Keratinocyte (primary cell): Measurements from ENCODE around the gene SORBS2.

ENCODE experiments used
- EZH2 ChIP-seq: IDR thresholded peaks from one replicate; pipeline ENCODE4 v1.6.1; 2012; ENCODE audit warnings: inconsistent platforms, mild to moderate bottlenecking, low read length, moderate library complexity
- TF ChIP-seq, protein P1 (sequence below), 3 experiments: IDR thresholded peaks in 1 of 3; conservative IDR thresholded peaks in 1 of 3; optimal IDR thresholded peaks in 1 of 3; 2 replicates in 2 of 3; 3 replicates in 1 of 3; pipeline versions ENCODE3 to v1.5.1; 2011; ENCODE audit warnings: low read length in 3 of 3, mild to moderate bottlenecking in 3 of 3, moderate library complexity in 2 of 3, control low read depth in 1 of 3, inconsistent platforms in 1 of 3; ENCODE audit not compliant: insufficient read depth in 2 of 3; ENCODE audit errors: extremely low read depth in 1 of 3

DNA sequence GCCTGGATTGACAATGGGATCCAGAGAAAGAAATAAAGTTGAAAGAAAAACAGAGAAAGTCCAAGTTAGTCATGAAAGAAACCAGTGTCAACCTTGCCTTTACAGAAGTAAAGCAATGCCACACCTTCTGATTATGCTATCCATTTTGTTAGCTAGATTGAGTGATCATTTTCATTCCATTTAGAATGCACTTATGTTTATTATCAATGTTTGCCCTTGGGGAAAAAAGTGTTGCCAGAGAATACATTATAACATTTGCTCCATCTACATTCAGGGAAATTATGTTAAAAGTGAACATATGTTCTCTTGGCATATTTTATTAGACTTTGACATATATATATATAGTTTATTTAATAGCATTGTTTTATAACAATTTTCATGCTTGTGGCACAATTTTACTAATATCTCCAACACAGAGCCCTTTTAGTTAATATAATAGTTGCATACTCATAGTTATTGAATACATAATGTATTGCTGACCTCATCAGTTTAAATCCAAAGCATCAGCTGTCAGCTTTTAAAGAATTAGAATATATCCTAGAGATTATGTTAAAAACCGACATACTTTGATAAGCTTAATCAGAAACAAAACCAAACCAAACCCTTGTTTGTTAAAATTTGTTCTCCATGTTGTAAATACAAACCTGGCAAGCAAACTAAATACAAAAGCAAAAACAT lies 134.2 kb downstream of the SORBS2 start:
- TF ChIP-seq, protein P1, sequence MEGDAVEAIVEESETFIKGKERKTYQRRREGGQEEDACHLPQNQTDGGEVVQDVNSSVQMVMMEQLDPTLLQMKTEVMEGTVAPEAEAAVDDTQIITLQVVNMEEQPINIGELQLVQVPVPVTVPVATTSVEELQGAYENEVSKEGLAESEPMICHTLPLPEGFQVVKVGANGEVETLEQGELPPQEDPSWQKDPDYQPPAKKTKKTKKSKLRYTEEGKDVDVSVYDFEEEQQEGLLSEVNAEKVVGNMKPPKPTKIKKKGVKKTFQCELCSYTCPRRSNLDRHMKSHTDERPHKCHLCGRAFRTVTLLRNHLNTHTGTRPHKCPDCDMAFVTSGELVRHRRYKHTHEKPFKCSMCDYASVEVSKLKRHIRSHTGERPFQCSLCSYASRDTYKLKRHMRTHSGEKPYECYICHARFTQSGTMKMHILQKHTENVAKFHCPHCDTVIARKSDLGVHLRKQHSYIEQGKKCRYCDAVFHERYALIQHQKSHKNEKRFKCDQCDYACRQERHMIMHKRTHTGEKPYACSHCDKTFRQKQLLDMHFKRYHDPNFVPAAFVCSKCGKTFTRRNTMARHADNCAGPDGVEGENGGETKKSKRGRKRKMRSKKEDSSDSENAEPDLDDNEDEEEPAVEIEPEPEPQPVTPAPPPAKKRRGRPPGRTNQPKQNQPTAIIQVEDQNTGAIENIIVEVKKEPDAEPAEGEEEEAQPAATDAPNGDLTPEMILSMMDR (optimal IDR thresholded peaks at IDR 0.05 in 1 of 3, IDR thresholded peaks at IDR 0.05 in 1 of 3, conservative IDR thresholded peaks at IDR 0.05 in 1 of 3; ENCODE audit: extremely low read depth in 1 of 3, insufficient read depth in 2 of 3, low read length in 3 of 3), result no peak
- no peak for TF ChIP-seq EZH2
